K562 (cell line): ENCODE measurements around the gene TM9SF3. TPM values are rescaled to one million over a fixed set of nuclear protein-coding genes. Genes with fewer than 3 reads are reported as not detected.

Experiments
- ATAC-seq: fragments of 200-7000 bp; cut with Tn5 transposase; 3 replicates; pipeline ENCODE4 v1.9.1; 2020; ENCODE audit warnings: moderate library complexity
- BruUV-seq: library from RNA; stranded (reverse); fragments of 400-500 nt; replicated peaks from 2 replicates; lab custom pipeline; 2021; lab: Mats Ljungman, UMichigan
- CTCF ChIA-PET: fragments of 300-600 bp; formaldehyde crosslinking; extraction: SDS; loops from one replicate; lab custom pipeline; 2021; ENCODE audit warnings: low intra/inter-chr PET ratio; lab: Yijun Ruan, JAX
- POLR2A ChIA-PET: fragments of 300-600, 350-650 bp; sonication (Branson Sonifier 250); formaldehyde crosslinking; extraction: SDS; loops from one replicate; lab custom pipeline; 2021; ENCODE audit warnings: antibody characterized with exemption, inconsistent platforms; lab: Yijun Ruan, JAX
- DNase-seq, 4 experiments: peaks; one replicate each; pipeline versions ENCODE4 v3.0.0 to v3.0.0-alpha.2; 2011 to 2018; ENCODE audit warnings: low spot score in 3 of 4, mixed read lengths in 3 of 4; ENCODE audit errors: extremely low read depth in 1 of 4
- FAIRE-seq: peaks from 2 replicates; lab custom pipeline; 2011; peaks lifted over from hg19 to GRCh38; lab: Jason Lieb, UNC
- H2AFZ ChIP-seq: 2 replicates; pipeline ENCODE4 v1.6.0; 2011; ENCODE audit warnings: low read depth, low read length, control low read depth, inconsistent platforms
- H3K27ac ChIP-seq: fragments of 200-600 bp; 3 replicates; pipeline ENCODE4 v1.8.0; 2011; ENCODE audit warnings: low read depth, mild to moderate bottlenecking, control low read depth, inconsistent platforms, low read length, moderate library complexity, mixed read lengths; ENCODE audit errors: extremely low read depth
- H3K27me3 ChIP-seq, 2 experiments: fragments of 300-600 bp in 1 of 2; 2 replicates in 1 of 2; 3 replicates in 1 of 2; pipeline versions ENCODE4 v1.6.0 to v1.8.0; 2011; ENCODE audit warnings: inconsistent platforms in 2 of 2, low read length in 2 of 2, mild to moderate bottlenecking in 1 of 2, mixed read lengths in 1 of 2, moderate library complexity in 1 of 2; ENCODE audit not compliant: control insufficient read depth in 2 of 2, insufficient read depth in 2 of 2
- H3K36me3 ChIP-seq: fragments of 300-600 bp; 3 replicates; pipeline ENCODE4 v1.8.0; 2011; ENCODE audit warnings: mild to moderate bottlenecking, low read length, inconsistent platforms; ENCODE audit not compliant: control insufficient read depth, insufficient read depth
- H3K4me1 ChIP-seq, 2 experiments: fragments of 200-600 bp in 1 of 2; replicated peaks in 1 of 2; 2 replicates in 1 of 2; 3 replicates in 1 of 2; pipeline versions ENCODE4 v1.5.1 to v1.8.0; 2011; ENCODE audit warnings: inconsistent platforms in 2 of 2, low read length in 2 of 2, mild to moderate bottlenecking in 1 of 2, mixed read lengths in 1 of 2, moderate library complexity in 1 of 2; ENCODE audit not compliant: control insufficient read depth in 2 of 2, insufficient read depth in 2 of 2
- H3K4me2 ChIP-seq: 2 replicates; pipeline ENCODE4 v1.6.1; 2011; ENCODE audit warnings: low read length, control low read depth, inconsistent platforms, mixed read lengths; ENCODE audit not compliant: insufficient read depth
- H3K4me3 ChIP-seq: fragments of 200-600 bp; sonication (generic), shearing (Covaris generic); 2 replicates; pipeline ENCODE4 v1.5.1; 2016; ENCODE audit warnings: control low read depth, inconsistent platforms
- H3K79me2 ChIP-seq: fragments of 200-600 bp; 3 replicates; pipeline ENCODE4 v1.8.0; 2011; ENCODE audit warnings: low read length, inconsistent platforms; ENCODE audit not compliant: control insufficient read depth, insufficient read depth
- H3K9ac ChIP-seq, 2 experiments: 2 replicates each; pipeline versions ENCODE4 v1.6.0 to v1.6.1; 2011; ENCODE audit warnings: low read depth in 2 of 2, low read length in 2 of 2, control low read depth in 1 of 2, inconsistent platforms in 1 of 2, mild to moderate bottlenecking in 1 of 2, mixed read lengths in 1 of 2; ENCODE audit not compliant: insufficient read depth in 1 of 2
- H3K9me1 ChIP-seq: one replicate; pipeline ENCODE4 v1.6.0; 2011; ENCODE audit warnings: inconsistent platforms, mild to moderate bottlenecking, low read length, moderate library complexity; ENCODE audit not compliant: control insufficient read depth, insufficient read depth
- H3K9me3 ChIP-seq: replicated peaks from 2 replicates; pipeline ENCODE4 v1.5.1; 2011; ENCODE audit warnings: low read depth, low read length, inconsistent platforms; ENCODE audit not compliant: control insufficient read depth, insufficient read depth
- H4K20me1 ChIP-seq: replicated peaks from 2 replicates; pipeline ENCODE4 v1.6.1; 2011; ENCODE audit warnings: low read length, inconsistent platforms, mixed read lengths; ENCODE audit not compliant: control insufficient read depth, insufficient read depth
- EP400 ChIP-seq: fragments of 450-650 bp; IDR thresholded peaks from 2 replicates; pipeline ENCODE4 v1.6.1; 2017; ENCODE audit warnings: antibody characterized with exemption, mild to moderate bottlenecking, moderate library complexity
- ESRRA ChIP-seq: fragments of 450-650 bp; IDR thresholded peaks from 2 replicates; pipeline ENCODE4 v1.6.1; 2014; ENCODE audit warnings: low read depth, mild to moderate bottlenecking, moderate library complexity, borderline replicate concordance
- HDAC3 ChIP-seq: fragments of 450-650 bp; IDR thresholded peaks from 2 replicates; pipeline ENCODE4 v1.6.1; 2018; ENCODE audit warnings: borderline replicate concordance, mild to moderate bottlenecking, moderate library complexity; ENCODE audit not compliant: partially characterized antibody
- ID3 ChIP-seq, 2 experiments: fragments of 250-450 bp in 1 of 2; fragments of 450-650 bp in 1 of 2; sonication (Bioruptor Pico) in 1 of 2; IDR thresholded peaks; 2 replicates each; pipeline versions ENCODE4 v1.6.1 to v1.8.0; 2016 to 2021; ENCODE audit warnings: mild to moderate bottlenecking in 2 of 2, moderate library complexity in 2 of 2, missing compliant biosample characterization in 1 of 2, missing genetic modification characterization in 1 of 2
- KAT8 ChIP-seq: fragments of 450-650 bp; IDR thresholded peaks from 2 replicates; pipeline ENCODE4 v1.6.1; 2016; ENCODE audit warnings: low read depth, mild to moderate bottlenecking
- OTX1 ChIP-seq: fragments of 450-650 bp; formaldehyde crosslinking; IDR thresholded peaks from 2 replicates; pipeline ENCODE4 v1.4.0; 2022; ENCODE audit warnings: mild to moderate bottlenecking
- RAD51 ChIP-seq: fragments of 450-650 bp; IDR thresholded peaks from 2 replicates; pipeline ENCODE4 v1.7.1; 2016; ENCODE audit warnings: low read depth, mild to moderate bottlenecking, borderline replicate concordance
- RFX1 ChIP-seq: fragments of 450-650 bp; IDR thresholded peaks from 2 replicates; pipeline ENCODE4 v1.6.1; 2016; ENCODE audit warnings: mild to moderate bottlenecking, moderate library complexity
- RFX7 ChIP-seq: fragments of 250-450 bp; sonication (Bioruptor Pico); IDR thresholded peaks from 2 replicates; pipeline ENCODE4 v1.5.1; 2021; ENCODE audit warnings: mild to moderate bottlenecking
- SIN3B ChIP-seq: fragments of 450-650 bp; IDR thresholded peaks from 2 replicates; pipeline ENCODE4 v1.6.1; 2017; ENCODE audit warnings: low read depth, mild to moderate bottlenecking, moderate library complexity
- SMARCA4 ChIP-seq: fragments of 450-650 bp; IDR thresholded peaks from 2 replicates; pipeline ENCODE4 v1.6.1; 2016
- ZNF197 ChIP-seq: fragments of 200-800 bp; sonication (Bioruptor generic); IDR thresholded peaks from 2 replicates; pipeline ENCODE4 v1.6.1; 2016; ENCODE audit warnings: low read depth, missing genetic modification characterization, missing compliant biosample characterization
- ZNF354B ChIP-seq: fragments of 250-450 bp; sonication (Bioruptor Pico); IDR thresholded peaks from 2 replicates; pipeline ENCODE4 v1.4.0; 2020
- WGBS: fragments of 100-300 bp; shearing (Covaris generic); methylation state at CpG from one replicate; pipeline ENCODE4 v1.1.6; 2016; ENCODE audit warnings: low coverage, mixed read lengths; ENCODE audit not compliant: insufficient coverage; ENCODE audit errors: missing lambda C conversion rate; 5-methylcytosine and 5-hydroxymethylcytosine counted together
- in situ Hi-C: fragments of 300-500 bp; cut with MboI; formaldehyde crosslinking; loops from 4 replicates; pipeline ENCODE4 v1.15.0; 2018; ENCODE audit warnings: inconsistent platforms, mixed read lengths
- intact Hi-C: fragments of 100-400 bp; cut with micrococcal nuclease; formaldehyde crosslinking; loops from 2 replicates; pipeline ENCODE4 v1.14.2; 2022
- polyA plus RNA-seq, 8 experiments: library from polyadenylated mRNA; depleted of rRNA in 4 of 8; stranded (reverse) in 5 of 8; unstranded in 3 of 8; fragments of >200 nt; fragmentation: Nextera tagmentation in 2 of 8; fragmentation: Illumina TruSeq in 1 of 8; extraction: Ambion mirVana in 2 of 8; extraction: Trizol in 1 of 8; gene quantifications; 2 replicates each; pipeline versions ENCODE4 v1.2.1 to v1.2.3, GENCODE V29; 2011 to 2014; ENCODE audit warnings: inconsistent platforms in 1 of 8, missing spikeins in 1 of 8
- total RNA-seq, 7 experiments: library from RNA; depleted of rRNA in 6 of 7; stranded (reverse); fragments of >200 nt in 6 of 7; fragmentation: Illumina TruSeq in 2 of 7; extraction: Trizol in 2 of 7; gene quantifications; 2 replicates each; pipeline versions ENCODE4 v1.2.1 to v1.2.3, GENCODE V29; 2011 to 2021; ENCODE audit warnings: low replicate concordance in 1 of 7
- TF ChIP-seq, protein P1 (sequence below): fragments of 450-650 bp; formaldehyde crosslinking; IDR thresholded peaks from 2 replicates; pipeline ENCODE4 v1.4.0; 2020; ENCODE audit warnings: mild to moderate bottlenecking, mixed read lengths
- TF ChIP-seq, protein P2 (sequence below): fragments of 250-450 bp; sonication (Bioruptor Pico); IDR thresholded peaks from 2 replicates; pipeline ENCODE4 v1.8.0; 2022; ENCODE audit warnings: moderate library complexity, mild to moderate bottlenecking, inconsistent platforms

The TM9SF3 gene
- total and polyA plus RNA-seq, 9 of the 15 experiments (the other 6 are each of a cell fraction or from before 2014, with no cell fraction given): 16.1 to 63.1 (median 34.9) TPM

DNA sequence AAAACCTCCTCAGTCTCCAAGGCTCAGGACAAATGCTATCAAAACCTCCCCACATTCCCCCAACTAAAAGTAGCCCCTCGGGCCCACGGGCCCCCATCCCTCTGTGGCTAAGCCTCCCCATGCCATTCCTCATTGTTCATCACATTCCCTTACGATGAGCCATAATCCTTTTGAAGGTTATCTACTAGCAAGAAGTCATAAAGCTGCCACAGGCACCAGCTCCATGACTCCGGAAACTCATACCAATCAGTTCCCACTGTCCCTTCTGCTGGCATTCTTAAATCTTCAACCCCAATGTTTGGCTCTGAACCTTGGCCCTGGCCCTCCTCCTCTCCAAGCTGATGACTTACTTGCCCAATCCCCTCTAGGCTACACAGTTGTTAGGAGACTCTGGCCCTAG lies 19.4 kb upstream of the TM9SF3 start (continued):
- no peak for TF ChIP-seq ZNF197 (CRISPR knock-in tag)
- TF ChIP-seq EP400: no peak
- TF ChIP-seq, protein P1, sequence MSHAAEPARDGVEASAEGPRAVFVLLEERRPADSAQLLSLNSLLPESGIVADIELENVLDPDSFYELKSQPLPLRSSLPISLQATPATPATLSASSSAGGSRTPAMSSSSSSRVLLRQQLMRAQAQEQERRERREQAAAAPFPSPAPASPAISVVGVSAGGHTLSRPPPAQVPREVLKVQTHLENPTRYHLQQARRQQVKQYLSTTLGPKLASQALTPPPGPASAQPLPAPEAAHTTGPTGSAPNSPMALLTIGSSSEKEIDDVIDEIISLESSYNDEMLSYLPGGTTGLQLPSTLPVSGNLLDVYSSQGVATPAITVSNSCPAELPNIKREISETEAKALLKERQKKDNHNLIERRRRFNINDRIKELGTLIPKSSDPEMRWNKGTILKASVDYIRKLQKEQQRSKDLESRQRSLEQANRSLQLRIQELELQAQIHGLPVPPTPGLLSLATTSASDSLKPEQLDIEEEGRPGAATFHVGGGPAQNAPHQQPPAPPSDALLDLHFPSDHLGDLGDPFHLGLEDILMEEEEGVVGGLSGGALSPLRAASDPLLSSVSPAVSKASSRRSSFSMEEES (CRISPR knock-in tag): no peak
- no peak for TF ChIP-seq ID3 (CRISPR knock-in tag; IDR thresholded peaks at IDR 0.05)
- no peak for TF ChIP-seq ID3 (tag; IDR thresholded peaks at IDR 0.05)

DNA sequence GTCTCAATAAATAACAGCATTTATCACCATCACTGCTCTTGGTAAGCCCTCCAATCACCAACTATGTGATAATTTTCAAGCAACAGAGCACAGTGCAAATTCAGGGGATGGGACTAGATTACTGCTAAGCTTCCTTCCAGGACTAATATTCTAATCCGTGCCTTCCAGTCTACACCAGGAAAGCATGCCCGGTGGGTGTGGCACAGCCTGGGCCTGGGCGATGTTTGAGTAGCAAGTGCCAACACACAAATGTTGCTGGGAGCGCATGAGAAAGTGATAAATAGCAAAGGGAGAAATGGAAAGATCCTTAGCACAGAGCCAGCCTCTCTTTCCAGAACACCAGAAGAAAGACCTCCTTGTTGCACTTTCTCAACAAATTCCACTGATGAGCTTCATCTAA lies 13.5 kb upstream of the TM9SF3 start:
- H3K9ac ChIP-seq: no peak overlapping the region
- H4K20me1 ChIP-seq: no peaks in the 10 kb centered on the region
- BruUV-seq: no TSS peak
- TF ChIP-seq ESRRA (no peak), HDAC3 (no peak), RAD51 (no peak), ZNF354B (CRISPR knock-in tag) (no peak), OTX1 (CRISPR knock-in tag) (no peak), RFX7 (CRISPR knock-in tag) (no peak), KAT8 (no peak), SIN3B (no peak), RFX1 (no peak), SMARCA4 (no peak)
- TF ChIP-seq, protein P2, sequence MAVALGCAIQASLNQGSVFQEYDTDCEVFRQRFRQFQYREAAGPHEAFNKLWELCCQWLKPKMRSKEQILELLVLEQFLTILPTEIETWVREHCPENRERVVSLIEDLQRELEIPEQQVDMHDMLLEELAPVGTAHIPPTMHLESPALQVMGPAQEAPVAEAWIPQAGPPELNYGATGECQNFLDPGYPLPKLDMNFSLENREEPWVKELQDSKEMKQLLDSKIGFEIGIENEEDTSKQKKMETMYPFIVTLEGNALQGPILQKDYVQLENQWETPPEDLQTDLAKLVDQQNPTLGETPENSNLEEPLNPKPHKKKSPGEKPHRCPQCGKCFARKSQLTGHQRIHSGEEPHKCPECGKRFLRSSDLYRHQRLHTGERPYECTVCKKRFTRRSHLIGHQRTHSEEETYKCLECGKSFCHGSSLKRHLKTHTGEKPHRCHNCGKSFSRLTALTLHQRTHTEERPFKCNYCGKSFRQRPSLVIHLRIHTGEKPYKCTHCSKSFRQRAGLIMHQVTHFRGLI (CRISPR knock-in tag): no peak
- H3K79me2 ChIP-seq: no peaks in the 10 kb centered on the region
- H3K4me3 ChIP-seq: no peak overlapping the region
- H3K36me3 ChIP-seq: no peaks in the 10 kb centered on the region
- H2AFZ ChIP-seq: no peak overlapping the region
- H3K9me3 ChIP-seq: no peaks in the 10 kb centered on the region
- no peaks in the 10 kb centered on the region for H3K27me3 ChIP-seq
- WGBS: 70% methylated on average over 4 of the region's 4 CpGs
- FAIRE-seq (no peak), DNase-seq (no peak), ATAC-seq (no peak)
- ChIA-PET POLR2A (no interaction called here), CTCF (no interaction called here)
- no peaks in the 10 kb centered on the region for H3K9me1 ChIP-seq
- no peak overlapping the region for H3K27ac ChIP-seq
- in situ Hi-C loops: no loop called here
- peaks cover 6 to 13% of the 10 kb centered on the region in 2 experiments; a peak in 4 of 5 replicates for H3K4me1 ChIP-seq
- intact Hi-C loops: no loop called here
- no peak overlapping the region for H3K4me2 ChIP-seq
